ENCODE measurements around the gene STAP1.
A peak's percentile ranks its signal among the peaks of the same experiment; 100 is the strongest.
"Not testable (repeated sequence)": the region's sequence is repeated elsewhere in the genome, so short reads cannot be mapped to it uniquely, and the experiment has no call there.

STAP1 gene

GRCh38 chr4:67632492-67632891 lies 74.0 kb downstream of the STAP1 start:
- DNase-seq: no peak

DNA sequence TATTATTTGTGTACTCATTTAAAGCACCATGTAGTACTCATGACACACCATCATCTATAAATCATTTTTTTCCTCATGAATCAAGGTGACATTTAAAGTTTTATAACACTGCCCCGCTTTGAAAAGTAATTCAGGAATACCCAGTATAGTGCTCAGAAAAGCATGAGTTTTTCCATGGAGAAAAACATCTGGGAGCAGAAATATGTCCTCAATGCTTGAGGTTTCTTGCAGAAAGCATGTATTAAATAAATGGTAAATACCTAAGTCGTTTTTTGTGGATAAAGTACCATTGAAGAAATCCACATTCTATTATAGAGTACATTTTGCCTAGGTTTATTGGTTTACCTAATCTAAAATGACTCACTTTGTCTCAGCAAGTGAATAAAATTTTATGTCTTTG lies 76.2 kb downstream of the STAP1 start:
- DNase-seq: no peak

- DNase-seq: peak in 1 of 2 donors; percentile 6
These were observed 76.8 kb downstream of the STAP1 start for GRCh38 chr4:67635331-67635730.

GRCh38 chr4:67636978-67637377 lies 78.5 kb downstream of the STAP1 start:
- DNase-seq: not testable (repeated sequence)

DNA sequence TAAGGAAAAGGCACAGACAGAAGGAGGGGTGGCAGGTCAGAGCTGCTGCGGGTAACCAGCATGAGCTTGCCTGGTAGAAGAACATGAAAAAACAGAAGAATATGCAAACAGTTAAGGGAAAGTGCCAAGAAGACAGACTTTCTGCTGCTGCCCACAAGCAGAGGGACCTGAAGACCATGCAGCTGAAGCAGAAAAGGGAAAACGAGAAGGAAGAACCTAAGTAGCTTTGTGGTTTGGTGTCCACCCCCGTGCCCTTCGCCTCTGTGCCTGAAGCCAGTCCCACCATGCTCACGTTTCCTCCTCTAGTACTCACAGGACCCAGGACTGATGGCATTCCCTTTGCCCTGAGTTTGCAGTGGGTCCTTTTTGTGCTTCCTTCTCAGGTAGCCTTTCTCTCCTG lies 79.6 kb downstream of the STAP1 start:
- DNase-seq: no peak

GRCh38 chr4:67651536-67651935 lies 93.0 kb downstream of the STAP1 start:
- DNase-seq: no peak

All from hippocampal formation (tissue), 2 donors.